Measurements from ENCODE around the gene FAM124A.

DNA sequence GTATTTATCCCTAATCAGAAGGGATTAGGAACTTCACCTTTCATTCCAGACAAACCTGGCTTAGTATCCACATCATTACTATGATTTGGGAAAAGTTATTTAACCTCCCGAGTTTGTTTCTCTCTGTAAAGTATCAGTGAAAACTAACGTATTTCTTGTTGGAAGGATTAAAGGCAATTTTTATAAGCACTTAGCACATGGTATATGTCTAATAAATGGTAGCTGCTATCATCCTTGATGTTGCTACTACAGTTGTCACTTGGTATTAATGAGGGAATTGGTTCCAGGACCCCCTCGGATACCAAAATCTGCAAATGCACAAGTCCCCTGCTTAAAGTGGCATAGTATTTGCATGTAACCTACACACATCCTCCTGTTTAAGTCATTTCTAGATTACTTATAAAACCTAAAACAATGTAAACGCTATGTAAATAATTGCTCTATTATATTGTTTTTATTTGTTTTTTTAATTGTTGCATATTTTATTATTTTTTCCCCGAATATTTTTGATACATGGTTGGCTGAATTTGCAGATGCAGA is 42.7 kb upstream of the FAM124A start:
- TF ChIP-seq, protein P1, sequence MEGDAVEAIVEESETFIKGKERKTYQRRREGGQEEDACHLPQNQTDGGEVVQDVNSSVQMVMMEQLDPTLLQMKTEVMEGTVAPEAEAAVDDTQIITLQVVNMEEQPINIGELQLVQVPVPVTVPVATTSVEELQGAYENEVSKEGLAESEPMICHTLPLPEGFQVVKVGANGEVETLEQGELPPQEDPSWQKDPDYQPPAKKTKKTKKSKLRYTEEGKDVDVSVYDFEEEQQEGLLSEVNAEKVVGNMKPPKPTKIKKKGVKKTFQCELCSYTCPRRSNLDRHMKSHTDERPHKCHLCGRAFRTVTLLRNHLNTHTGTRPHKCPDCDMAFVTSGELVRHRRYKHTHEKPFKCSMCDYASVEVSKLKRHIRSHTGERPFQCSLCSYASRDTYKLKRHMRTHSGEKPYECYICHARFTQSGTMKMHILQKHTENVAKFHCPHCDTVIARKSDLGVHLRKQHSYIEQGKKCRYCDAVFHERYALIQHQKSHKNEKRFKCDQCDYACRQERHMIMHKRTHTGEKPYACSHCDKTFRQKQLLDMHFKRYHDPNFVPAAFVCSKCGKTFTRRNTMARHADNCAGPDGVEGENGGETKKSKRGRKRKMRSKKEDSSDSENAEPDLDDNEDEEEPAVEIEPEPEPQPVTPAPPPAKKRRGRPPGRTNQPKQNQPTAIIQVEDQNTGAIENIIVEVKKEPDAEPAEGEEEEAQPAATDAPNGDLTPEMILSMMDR (IDR thresholded peaks at IDR 0.05): no peak
- TF ChIP-seq POLR2A (IDR thresholded peaks at IDR 0.05) (no peak), EP300 (IDR thresholded peaks at IDR 0.05) (no peak), POLR2AphosphoS5 (IDR thresholded peaks at IDR 0.05) (no peak)

Measured in upper lobe of left lung (tissue), 4 donors.